PC-3 (cell line): Measurements from ENCODE around the gene MEGF10. TPM values are rescaled to one million over a fixed set of nuclear protein-coding genes. Genes with fewer than 3 reads are reported as not detected.

Experiments used
- ATAC-seq: fragments of 200-7000 bp; cut with Tn5 transposase; 2 replicates; pipeline ENCODE4 v1.9.1; 2020; ENCODE audit warnings: mild to moderate bottlenecking, moderate library complexity
- BruUV-seq: library from RNA; stranded (reverse); fragments of 400-500 nt; replicated peaks from 2 replicates; lab custom pipeline; 2021; lab: Mats Ljungman, UMichigan
- CTCF ChIA-PET: fragments of 300-600 bp; sonication (Branson Sonifier 250); formaldehyde crosslinking; loops from one replicate; lab custom pipeline; 2022; ENCODE audit warnings: antibody characterized with exemption; lab: Charles Lee
- POLR2A ChIA-PET: fragments of 300-600 bp; sonication (Branson Sonifier 250); formaldehyde crosslinking; loops from one replicate; lab custom pipeline; 2022; ENCODE audit warnings: antibody characterized with exemption; ENCODE audit not compliant: unreplicated experiment; lab: Charles Lee
- DNase-seq: peaks from one replicate; pipeline ENCODE4 v3.0.0-alpha.2; 2015
- H2AFZ ChIP-seq: fragments of 300-600 bp; sonication (generic); 2 replicates; pipeline ENCODE4 v1.6.0; 2016; ENCODE audit warnings: antibody characterized with exemption, low read length
- H3F3A ChIP-seq: fragments of 300-600 bp; sonication (generic); one replicate; pipeline ENCODE4 v1.6.0; 2017; ENCODE audit warnings: antibody characterized with exemption, low read length, control low read depth, mild to moderate bottlenecking; ENCODE audit not compliant: unreplicated experiment
- H3K27ac ChIP-seq: fragments of 300-600 bp; sonication (generic); 2 replicates; pipeline ENCODE4 v1.5.1; 2016; ENCODE audit warnings: mild to moderate bottlenecking, low read length
- H3K27me3 ChIP-seq: fragments of 300-600 bp; sonication (generic); 2 replicates; pipeline ENCODE4 v1.6.1; 2016; ENCODE audit warnings: low read length, mixed read lengths
- H3K36me3 ChIP-seq: fragments of 300-600 bp; sonication (generic); 2 replicates; pipeline ENCODE4 v1.6.1; 2016; ENCODE audit warnings: low read depth, mixed run types, low read length, mixed read lengths
- H3K4me1 ChIP-seq: fragments of 300-600 bp; sonication (generic); 2 replicates; pipeline ENCODE4 v1.5.1; 2016; ENCODE audit warnings: low read length; ENCODE audit not compliant: insufficient read depth
- H3K4me2 ChIP-seq: fragments of 300-600 bp; sonication (generic); 2 replicates; pipeline ENCODE4 v1.6.0; 2016; ENCODE audit warnings: low read length
- H3K4me3 ChIP-seq: fragments of 300-600 bp; sonication (generic); 2 replicates; pipeline ENCODE4 v1.5.1; 2016; ENCODE audit warnings: mild to moderate bottlenecking, low read length, mixed read lengths
- H3K79me2 ChIP-seq: fragments of 300-600 bp; sonication (generic); 2 replicates; pipeline ENCODE4 v1.6.1; 2017; ENCODE audit warnings: low read length, mixed read lengths
- H3K9ac ChIP-seq: fragments of 300-600 bp; sonication (generic); 2 replicates; pipeline ENCODE4 v1.6.0; 2016; ENCODE audit warnings: mild to moderate bottlenecking, low read length
- H3K9me2 ChIP-seq: fragments of 300-600 bp; sonication (generic); replicated peaks from 2 replicates; pipeline ENCODE4 v1.6.1; 2016; ENCODE audit warnings: mixed run types, low read length, mixed read lengths
- H3K9me3 ChIP-seq: fragments of 300-600 bp; sonication (generic); 2 replicates; pipeline ENCODE4 v1.6.1; 2016; ENCODE audit warnings: low read length, mixed read lengths
- H4K20me1 ChIP-seq: fragments of 300-600 bp; sonication (generic); 2 replicates; pipeline ENCODE4 v1.6.1; 2016; ENCODE audit warnings: low read length, mixed read lengths
- CTCF ChIP-seq: fragments of 300-600 bp; sonication (generic); conservative IDR thresholded peaks from 2 replicates; pipeline ENCODE4 v1.5.1; 2017; ENCODE audit warnings: antibody characterized with exemption, low read depth, mild to moderate bottlenecking, low read length
- EZH2 ChIP-seq: fragments of 300-600 bp; sonication (generic); IDR thresholded peaks from one replicate; pipeline ENCODE4 v1.6.1; 2017; ENCODE audit warnings: antibody characterized with exemption, mild to moderate bottlenecking, low read length; ENCODE audit not compliant: unreplicated experiment
- EZH2phosphoT487 ChIP-seq: fragments of 300-600 bp; sonication (generic); IDR thresholded peaks from 2 replicates; pipeline ENCODE4 v1.6.1; 2018; ENCODE audit warnings: mild to moderate bottlenecking, antibody characterized with exemption, low read length, borderline replicate concordance
- intact Hi-C: fragments of 100-400 bp; cut with micrococcal nuclease; formaldehyde crosslinking; loops from 2 replicates; pipeline ENCODE4 v1.9.0; 2023
- total RNA-seq: library from RNA; depleted of rRNA; stranded (reverse); fragments of >200 nt; gene quantifications from 2 replicates; pipeline ENCODE4 v1.2.3, GENCODE V29; 2014

The MEGF10 gene
- total RNA-seq, 1 experiment from 2014 or later: not detected

GRCh38 chr5:127429928-127430327 is 139.3 kb downstream of the MEGF10 start:
- TF ChIP-seq CTCF (no peak), EZH2 (no peak), EZH2phosphoT487 (no peak)
- no peaks in the 10 kb centered on the region for H3K9me3 ChIP-seq
- ATAC-seq (no peak), DNase-seq (no peak)
- no TSS peak for BruUV-seq
- peaks cover 10% of the 10 kb centered on the region for H3K27me3 ChIP-seq
- H3K27ac ChIP-seq: no peak overlapping the region
- no peaks in the 10 kb centered on the region for H3K36me3 ChIP-seq
- 0 out of 2 replicates have a peak, but pooled peaks cover 3% of the 10 kb centered on the region for H3K4me1 ChIP-seq
- CTCF ChIA-PET: no interaction called here
- H3K9ac ChIP-seq: no peak overlapping the region
- H4K20me1 ChIP-seq: no peaks in the 10 kb centered on the region
- intact Hi-C loops: no loop called here
- POLR2A ChIA-PET: no interaction called here
- no peak overlapping the region for H3K4me2 ChIP-seq
- no peaks in the 10 kb centered on the region for H3F3A ChIP-seq
- no peak overlapping the region for H3K4me3 ChIP-seq
- no peak overlapping the region for H2AFZ ChIP-seq
- H3K79me2 ChIP-seq: no peaks in the 10 kb centered on the region
- H3K9me2 ChIP-seq: no peaks in the 10 kb centered on the region

- CTCF ChIA-PET: no interaction called here
Measured at GRCh38 chr5:127430627-127431026, 140.0 kb downstream of the MEGF10 start.

More at GRCh38 chr5:127430627-127431026, 140.0 kb downstream of the MEGF10 start:
- Histone ChIP-seq H3K79me2 (no peaks in the 10 kb centered on the region), H3K27ac (no peak overlapping the region), H3K9me2 (no peaks in the 10 kb centered on the region), H3K27me3 (peaks cover 10% of the 10 kb centered on the region), H3K4me1 (0 out of 2 replicates have a peak, but pooled peaks cover 3% of the 10 kb centered on the region), H2AFZ (no peak overlapping the region), H3K9me3 (no peaks in the 10 kb centered on the region), H3K9ac (no peak overlapping the region), H3K36me3 (no peaks in the 10 kb centered on the region), H3K4me3 (no peak overlapping the region), H3F3A (no peaks in the 10 kb centered on the region), H3K4me2 (no peak overlapping the region), H4K20me1 (no peaks in the 10 kb centered on the region)
- DNase-seq: no peak
- no TSS peak for BruUV-seq
- no peak for TF ChIP-seq CTCF
- TF ChIP-seq EZH2phosphoT487: no peak
- TF ChIP-seq EZH2: no peak
- POLR2A ChIA-PET: no interaction called here
- ATAC-seq: no peak
- intact Hi-C loops: no loop called here
